Stimulated activated naive CD4-positive, alpha-beta T cell (primary cell): ENCODE results near the gene CMTR1.
"Not testable (repeated sequence)": the region's sequence is repeated elsewhere in the genome, so short reads cannot be mapped to it uniquely, and the experiment has no call there.

Experiments used
- DNase-seq, 6 experiments: peaks; one replicate each; lab custom pipeline; 2025; lab: John Stamatoyannopoulos, UW

The CMTR1 gene

GRCh38 chr6:37492991-37493660, 60.1 kb downstream of the CMTR1 start:
- no peak for DNase-seq

GRCh38 chr6:37493661-37493995, 60.6 kb downstream of the CMTR1 start:
- DNase-seq: no peak

GRCh38 chr6:37495244-37495934, 62.4 kb downstream of the CMTR1 start:
- no peak for DNase-seq

GRCh38 chr6:37496951-37497885, 64.2 kb downstream of the CMTR1 start:
- no peak for DNase-seq

GRCh38 chr6:37499433-37500293, 66.6 kb downstream of the CMTR1 start, which contains the start of gene CCDC167:
Gene CCDC167, minus strand, starts transcription at chr6:37499893. Its CDS starts 30 bp downstream, at chr6:37499863.
- DNase-seq: peak; percentile 84 to 96 (median 90)

GRCh38 chr6:37500294-37500608, 67.2 kb downstream of the CMTR1 start:
- DNase-seq: no peak

GRCh38 chr6:37500904-37501303, 67.9 kb downstream of the CMTR1 start:
- not testable (repeated sequence) for DNase-seq

- DNase-seq: peak in 5 of 6 experiments; percentile 20 to 58 (median 44)
Measured at GRCh38 chr6:37501632-37502491, 68.8 kb downstream of the CMTR1 start.

GRCh38 chr6:37502703-37503291, 69.8 kb downstream of the CMTR1 start:
- DNase-seq: peak; percentile 59 to 77 (median 68)

GRCh38 chr6:37503309-37503965, 70.4 kb downstream of the CMTR1 start:
- peak in 1 of 6 experiments; percentile 45 for DNase-seq

GRCh38 chr6:37504024-37504423, 71.0 kb downstream of the CMTR1 start:
- DNase-seq: no peak

- DNase-seq: no peak
Measured at GRCh38 chr6:37506479-37506878, 73.5 kb downstream of the CMTR1 start.

- DNase-seq: no peak
Measured at GRCh38 chr6:37507077-37507476, 74.1 kb downstream of the CMTR1 start.

GRCh38 chr6:37507690-37508421, 74.8 kb downstream of the CMTR1 start:
- peak in 4 of 6 experiments; percentile 3 to 56 (median 33) for DNase-seq

- DNase-seq: no peak
Measured at GRCh38 chr6:37511201-37511600, 78.2 kb downstream of the CMTR1 start.

- DNase-seq: no peak
Measured at GRCh38 chr6:37511910-37512399, 78.9 kb downstream of the CMTR1 start.

GRCh38 chr6:37512400-37513011, 79.5 kb downstream of the CMTR1 start:
- DNase-seq: no peak

- DNase-seq: no peak
Measured at GRCh38 chr6:37513155-37513554, 80.1 kb downstream of the CMTR1 start.
